Measurements from ENCODE around the gene TMEM163.

TMEM163 gene

DNA sequence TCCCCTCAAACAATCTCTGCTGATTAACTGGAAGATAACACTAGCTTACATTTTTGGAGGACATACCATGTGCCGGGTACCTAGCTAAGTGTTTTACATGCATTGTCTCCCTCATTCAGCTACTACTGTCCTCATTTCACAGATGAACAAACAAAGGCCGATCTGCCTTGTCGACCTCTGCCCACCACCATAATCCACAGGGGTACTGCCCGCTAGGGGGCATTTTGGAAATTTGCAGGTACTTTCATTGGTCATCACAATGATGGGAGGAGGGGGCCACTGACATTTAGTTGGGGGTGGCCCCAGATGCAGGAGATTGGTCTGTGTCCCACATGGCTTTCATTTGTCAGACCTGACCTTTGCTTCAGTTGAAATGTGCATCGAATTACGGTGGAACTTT is 3.9 kb upstream of the TMEM163 start:
- no peak for DNase-seq

- DNase-seq: no peak
Observed at GRCh38 chr2:134721596-134721995, 2.8 kb upstream of the TMEM163 start.

GRCh38 chr2:134718023-134718816 is 580 bp downstream of the TMEM163 start:
- DNase-seq: no peak

DNA sequence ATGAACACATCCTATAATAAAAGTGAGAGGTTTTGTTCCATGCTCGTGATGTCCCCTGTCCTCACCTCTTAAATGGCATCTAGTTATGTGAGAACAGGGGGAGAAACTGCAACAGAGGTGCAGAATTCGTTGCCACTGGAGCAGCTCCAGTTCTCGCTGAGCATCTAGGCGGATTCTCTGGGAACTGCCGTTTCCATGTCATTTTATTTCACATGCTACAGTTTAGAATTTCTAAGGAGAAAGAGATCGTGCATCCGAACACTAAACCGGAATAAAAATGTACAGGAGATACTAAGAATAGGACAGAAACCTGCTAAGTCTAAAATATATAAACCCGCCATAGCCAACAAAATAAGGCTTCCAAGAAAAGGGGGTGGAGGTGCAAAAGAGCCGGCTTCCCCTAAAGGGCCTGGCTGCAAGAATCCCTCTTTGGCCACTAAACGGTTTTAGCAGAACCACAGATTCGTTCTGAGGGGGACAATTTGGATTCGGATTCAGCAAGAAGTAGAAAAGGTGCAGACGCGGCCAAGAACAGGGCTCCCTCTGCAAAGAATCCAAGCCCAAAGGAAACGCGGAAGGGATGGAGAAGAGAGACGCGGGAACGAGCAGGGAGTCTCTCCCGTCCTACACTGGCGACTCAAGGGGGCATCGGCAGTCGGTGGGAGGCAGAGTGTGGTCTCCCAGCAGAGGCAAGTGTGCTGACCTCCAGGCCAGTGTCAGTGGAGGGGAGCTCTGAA is 1.3 kb downstream of the TMEM163 start:
- DNase-seq: no peak

DNA sequence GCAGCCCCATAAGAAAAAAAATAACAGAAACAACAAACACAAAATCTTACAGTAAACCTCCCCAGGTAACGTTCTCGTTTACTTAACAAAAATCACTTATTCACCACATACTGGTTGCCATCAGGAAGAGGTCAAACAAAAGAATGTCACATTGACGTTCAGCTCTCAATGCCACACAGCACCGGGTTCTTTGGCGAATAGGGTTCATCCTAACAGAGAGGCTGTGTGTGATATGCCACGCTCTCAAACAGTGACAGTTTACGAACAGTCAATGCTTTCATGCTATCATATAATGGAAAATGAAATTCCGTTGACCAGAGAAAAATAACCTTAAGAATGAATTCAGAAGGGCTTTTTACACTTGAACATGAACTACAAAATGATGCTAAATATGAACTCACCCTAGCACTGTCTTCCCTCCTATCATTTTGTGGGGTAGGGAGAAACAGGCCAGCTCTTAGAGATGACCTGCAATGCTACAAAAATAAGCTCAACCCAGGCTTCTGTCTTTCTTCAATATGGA is 2.0 kb downstream of the TMEM163 start:
- no peak for DNase-seq

DNA sequence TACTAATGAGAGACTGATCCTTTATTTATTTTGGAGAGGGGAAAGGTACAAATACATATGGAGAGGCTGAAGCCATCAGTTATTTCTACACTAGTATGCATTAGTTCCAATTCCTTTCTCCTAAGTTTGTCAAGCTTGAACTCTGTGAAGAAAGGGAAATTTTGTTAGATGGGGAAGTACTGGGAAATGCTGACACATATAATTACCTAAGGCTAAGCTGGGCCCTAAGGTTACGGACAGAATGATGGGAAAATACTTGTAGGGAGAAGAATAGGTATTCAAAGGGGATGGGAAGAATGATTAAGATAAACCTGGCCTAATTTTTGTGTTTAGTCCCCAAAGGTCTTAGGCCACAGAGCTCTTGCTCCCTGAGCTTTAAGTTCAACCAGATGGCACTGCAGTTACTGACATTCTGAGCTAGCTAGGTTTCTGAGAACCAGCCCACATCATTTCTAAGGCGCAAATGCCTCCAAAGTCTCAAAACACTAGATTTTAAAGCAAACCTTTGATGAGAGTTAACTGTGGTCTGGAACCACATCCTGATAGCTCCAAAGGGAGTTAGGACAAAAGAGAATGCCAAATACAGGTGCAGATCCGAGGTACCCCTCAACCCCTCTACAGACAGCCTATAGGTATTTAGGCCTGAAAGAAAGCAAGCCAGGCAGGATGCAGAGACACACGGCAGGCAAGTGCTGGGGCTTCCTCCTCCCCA is 2.7 kb downstream of the TMEM163 start:
- DNase-seq: no peak

- DNase-seq: no peak
Observed at GRCh38 chr2:134714228-134714627, 4.6 kb downstream of the TMEM163 start.

GRCh38 chr2:134713606-134714005 is 5.2 kb downstream of the TMEM163 start:
- DNase-seq: no peak

DNA sequence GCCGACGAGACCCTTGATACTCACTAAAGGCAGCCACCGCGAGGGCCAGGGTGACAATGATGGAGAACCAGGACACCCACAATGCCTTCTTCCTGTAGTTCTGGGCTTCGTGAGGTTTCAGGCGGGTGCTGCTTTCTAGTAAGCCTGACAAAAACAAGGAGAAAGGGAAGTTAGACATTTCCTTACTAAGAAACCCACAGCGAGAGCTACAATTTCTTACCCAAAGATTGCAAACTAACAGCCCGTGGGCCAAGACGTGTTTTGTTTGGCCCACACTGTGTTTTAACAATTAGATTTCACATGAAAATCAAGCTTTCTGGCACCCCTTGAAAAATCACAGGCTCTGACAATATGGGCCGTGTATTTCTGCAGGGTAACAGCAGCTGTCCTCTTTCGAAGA is 5.6 kb downstream of the TMEM163 start:
- no peak for DNase-seq

- DNase-seq: no peak
Observed at GRCh38 chr2:134712736-134713135, 6.1 kb downstream of the TMEM163 start.

- no peak for DNase-seq
Observed at GRCh38 chr2:134712299-134712698, 6.5 kb downstream of the TMEM163 start.

DNA sequence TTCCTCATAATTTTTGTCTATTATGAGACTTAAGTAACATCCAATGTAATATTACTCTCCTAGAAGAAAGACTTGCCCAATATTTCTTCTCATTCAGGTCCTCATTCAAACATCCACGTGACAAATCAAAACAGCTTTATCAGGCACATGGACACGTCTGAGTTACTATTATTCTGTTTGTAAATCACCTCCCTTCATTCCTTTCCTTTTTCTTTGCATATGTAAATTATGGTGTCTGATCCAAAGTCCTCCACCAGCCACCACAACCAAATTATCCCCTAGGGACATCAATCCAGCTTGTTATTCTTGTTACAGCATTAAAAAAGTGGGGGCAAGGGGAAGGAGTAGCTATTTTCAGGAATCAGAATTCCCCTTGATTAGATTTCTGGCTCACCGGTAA is 7.1 kb downstream of the TMEM163 start:
- no peak for DNase-seq

GRCh38 chr2:134707330-134707676 is 11.5 kb downstream of the TMEM163 start:
- DNase-seq: no peak

DNA sequence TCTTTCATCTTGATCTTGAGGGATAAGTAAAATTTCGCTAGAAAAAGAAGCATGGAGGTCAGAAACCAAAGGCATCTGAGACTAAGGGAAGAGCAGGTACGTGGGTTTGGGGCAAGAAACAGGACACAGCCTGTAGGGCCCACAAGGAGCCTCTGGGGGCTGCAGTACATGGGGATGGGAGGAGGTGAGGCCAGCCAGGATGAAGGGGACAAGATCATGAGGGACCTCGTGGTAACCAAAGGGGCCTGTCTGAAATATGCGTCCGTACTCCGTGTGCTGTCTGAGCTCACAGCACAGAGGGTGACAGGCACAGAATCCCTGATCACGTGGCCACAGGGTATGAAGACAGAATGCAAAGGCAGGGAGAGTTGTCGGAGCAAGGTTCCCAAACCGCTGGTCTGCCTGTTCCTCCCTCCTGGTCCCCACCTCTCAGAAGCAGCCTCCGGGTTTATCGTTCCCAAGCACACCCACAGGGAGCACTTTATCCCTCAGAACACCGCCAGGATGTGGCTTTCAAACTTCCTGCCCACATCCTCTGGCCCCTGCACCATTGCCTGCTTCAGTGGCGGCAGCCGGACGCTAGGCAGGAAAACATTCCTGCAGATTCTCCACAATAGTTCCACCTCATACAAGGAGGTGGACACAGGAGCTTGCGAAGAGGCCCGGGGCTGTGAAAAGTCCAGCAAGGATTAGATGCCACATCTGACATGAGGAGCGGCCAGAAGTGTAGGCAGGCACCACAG is 12.0 kb downstream of the TMEM163 start:
- DNase-seq: no peak

DNA sequence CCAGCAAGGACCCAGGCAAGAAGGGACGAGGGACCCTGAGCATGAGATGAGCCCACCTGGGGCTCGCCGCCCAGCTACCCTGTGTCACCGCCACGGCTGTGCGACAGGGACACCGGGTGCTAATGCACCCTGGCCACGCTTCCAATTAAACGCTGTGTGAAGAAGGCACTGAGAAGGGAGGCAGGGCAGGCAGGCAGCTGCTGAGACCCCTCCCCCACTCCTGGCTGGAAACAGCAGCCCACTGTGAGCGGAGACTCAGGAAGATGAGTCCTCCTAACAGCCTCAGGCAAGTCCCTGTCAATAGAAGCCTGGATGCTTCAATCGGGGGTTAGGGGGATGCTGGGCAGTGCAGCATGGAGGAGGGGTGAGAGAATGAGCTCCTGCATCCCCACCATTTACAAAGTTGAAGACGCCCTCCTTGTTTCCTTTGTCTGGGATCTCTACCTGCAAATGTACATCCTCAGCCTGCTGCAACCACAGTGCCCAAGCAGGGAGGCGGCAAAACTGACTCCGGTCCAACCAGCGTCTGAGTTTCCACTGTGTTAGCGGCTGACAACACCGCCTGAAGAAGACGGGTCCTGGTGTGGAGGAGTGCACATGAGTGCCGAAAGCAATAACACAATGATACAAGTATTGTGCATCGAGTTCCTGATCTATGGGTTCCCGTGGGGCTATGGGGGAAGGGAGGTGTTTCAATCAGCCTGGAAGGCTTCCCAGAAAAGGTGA is 12.8 kb downstream of the TMEM163 start:
- DNase-seq: no peak

DNA sequence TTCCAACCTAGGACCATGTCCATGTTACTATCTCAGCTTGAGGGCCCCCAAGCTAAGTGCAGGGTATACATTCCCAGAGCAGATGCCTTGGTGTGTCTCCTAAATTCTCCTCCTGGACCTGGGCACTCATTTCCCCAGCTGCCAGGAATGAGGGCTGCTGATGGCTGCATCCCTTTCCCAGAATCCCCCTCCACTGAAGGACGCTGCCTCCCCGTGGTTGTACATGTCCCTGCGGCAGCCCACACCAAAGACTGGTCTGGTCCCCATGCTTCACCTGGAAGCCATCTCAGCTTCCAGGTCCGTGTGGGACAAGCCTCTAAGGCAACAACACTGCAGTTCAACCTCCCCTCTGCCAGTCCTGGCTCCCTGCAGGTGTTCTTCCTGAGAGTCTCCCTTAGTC is 14.6 kb downstream of the TMEM163 start:
- DNase-seq: no peak

DNA sequence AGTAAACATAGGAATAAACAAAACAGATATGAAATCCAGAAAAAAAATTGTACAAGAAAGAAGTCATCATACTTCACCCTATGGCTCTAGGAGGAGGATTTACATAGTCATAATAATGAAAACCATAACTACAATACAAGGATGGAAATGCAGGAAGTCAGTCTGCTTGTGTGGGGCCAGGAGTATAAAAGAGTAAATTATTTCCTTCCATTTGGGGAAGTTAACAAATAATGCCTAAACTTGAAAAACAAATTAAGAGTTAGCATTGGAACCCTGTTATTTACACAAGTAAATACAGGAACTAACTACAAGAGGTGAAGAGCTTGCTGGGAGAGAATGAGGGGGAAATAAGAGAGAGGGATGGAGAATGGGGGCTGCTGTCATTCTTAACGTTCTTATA is 15.4 kb downstream of the TMEM163 start:
- no peak for DNase-seq

DNA sequence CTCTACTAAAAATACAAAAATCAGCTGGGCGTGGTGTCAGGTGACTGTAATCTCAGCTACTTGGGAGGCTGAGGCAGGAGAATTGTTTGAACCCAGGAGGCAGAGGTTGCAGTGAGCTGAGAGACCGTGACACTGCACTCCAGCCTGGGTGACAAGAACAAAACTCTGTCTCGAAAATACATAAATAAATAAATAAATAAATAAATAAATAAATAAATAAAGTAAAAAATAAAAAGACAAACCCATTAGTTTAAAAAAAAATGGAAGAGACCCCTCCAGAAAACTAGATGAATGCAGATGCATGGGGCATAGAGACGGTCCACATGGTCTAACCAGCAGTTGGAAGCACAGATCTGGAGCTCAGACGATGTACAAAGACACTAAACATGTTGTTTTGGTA is 18.1 kb downstream of the TMEM163 start:
- no peak for DNase-seq

- DNase-seq: no peak
Observed at GRCh38 chr2:134694411-134694810, 24.4 kb downstream of the TMEM163 start.

GRCh38 chr2:134693359-134694330 is 25.2 kb downstream of the TMEM163 start:
- no peak for DNase-seq

DNA sequence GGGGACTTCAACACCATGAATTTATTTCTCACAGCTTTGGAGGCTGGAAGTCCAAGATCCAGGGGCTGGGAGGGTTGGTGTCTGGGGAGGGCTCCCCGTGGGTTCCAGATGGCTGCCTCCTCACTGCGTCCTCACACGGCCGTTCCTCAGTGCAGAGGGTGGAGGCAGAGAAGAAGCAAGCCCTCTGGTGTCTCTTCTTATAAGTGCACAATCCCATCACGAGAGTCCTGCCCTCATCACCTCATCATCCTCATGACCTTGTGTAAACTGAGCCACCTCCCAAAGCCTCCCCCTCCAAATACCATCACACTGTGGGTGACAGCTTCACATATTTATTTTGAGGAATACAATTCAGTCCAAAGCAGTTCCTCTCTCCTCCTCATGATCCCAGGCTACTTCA is 26.3 kb downstream of the TMEM163 start:
- DNase-seq: no peak

All from kidney glomerular epithelial cell (primary cell).